HG02759 (cell line): ENCODE results near the gene PALS2.

Experiments
- ATAC-seq: cut with Tn5 transposase; IDR thresholded peaks from one replicate; pipeline ENCODE4 v1.9.1; 2021; ENCODE audit warnings: mild to moderate bottlenecking, moderate library complexity; ENCODE audit not compliant: unreplicated experiment

The PALS2 gene

DNA sequence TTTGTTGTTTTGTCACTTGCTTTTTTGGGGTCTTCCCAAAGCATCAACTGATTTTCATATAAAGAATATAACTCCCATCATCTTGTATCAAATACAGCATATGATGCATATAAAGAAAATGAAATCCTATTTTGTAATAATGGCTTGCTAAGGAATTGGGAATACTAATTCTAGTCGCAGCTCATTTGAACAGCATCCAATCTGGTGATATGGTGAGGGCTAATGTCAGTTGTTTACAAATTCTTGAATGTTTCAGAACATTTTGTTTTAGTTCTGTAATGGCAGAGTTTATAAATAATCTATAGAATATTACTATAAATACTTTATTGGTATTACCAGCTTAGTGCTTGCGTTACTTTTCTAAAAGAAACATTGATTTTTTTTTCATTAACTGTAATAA lies 8.9 kb downstream of the PALS2 start:
- ATAC-seq, result no peak

DNA sequence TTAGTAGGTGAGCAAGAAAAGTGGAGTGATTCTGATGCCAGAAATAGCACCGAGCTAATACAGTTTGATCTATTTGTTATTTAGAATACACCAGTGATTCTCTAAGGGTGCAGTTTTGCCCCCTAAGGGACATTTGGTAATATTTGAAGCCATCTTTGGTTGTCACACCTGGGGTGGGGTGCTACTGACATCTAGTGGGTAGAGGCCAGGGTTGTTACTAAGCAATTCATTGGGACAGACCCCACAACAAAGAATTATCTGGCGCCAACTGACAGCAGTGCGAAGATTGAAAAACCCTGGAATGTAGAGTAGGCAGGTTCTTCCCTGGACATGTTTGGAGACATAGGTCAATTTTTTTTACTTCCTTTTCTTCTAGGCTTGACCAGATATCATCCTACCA lies 14.6 kb downstream of the PALS2 start:
- ATAC-seq, result peak; percentile 85

DNA sequence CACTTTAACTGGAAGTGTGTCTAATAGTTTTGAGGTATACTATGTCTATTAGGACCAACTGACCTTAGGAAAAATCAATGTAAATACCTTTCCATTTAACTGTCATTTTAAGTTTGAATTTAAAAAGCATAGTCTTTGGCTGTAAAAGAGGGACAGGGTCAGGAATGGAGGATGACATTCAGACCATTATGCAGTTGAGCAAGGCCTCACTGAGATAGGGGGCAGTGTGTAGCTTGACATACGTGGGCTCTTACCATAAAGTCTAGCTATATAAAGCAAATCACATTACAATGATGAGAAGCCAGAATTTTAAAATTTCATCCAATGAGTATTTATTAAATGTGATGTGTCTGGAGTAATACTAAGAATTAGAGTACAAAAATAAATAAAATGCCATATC lies 17.9 kb downstream of the PALS2 start:
- no peak for ATAC-seq

DNA sequence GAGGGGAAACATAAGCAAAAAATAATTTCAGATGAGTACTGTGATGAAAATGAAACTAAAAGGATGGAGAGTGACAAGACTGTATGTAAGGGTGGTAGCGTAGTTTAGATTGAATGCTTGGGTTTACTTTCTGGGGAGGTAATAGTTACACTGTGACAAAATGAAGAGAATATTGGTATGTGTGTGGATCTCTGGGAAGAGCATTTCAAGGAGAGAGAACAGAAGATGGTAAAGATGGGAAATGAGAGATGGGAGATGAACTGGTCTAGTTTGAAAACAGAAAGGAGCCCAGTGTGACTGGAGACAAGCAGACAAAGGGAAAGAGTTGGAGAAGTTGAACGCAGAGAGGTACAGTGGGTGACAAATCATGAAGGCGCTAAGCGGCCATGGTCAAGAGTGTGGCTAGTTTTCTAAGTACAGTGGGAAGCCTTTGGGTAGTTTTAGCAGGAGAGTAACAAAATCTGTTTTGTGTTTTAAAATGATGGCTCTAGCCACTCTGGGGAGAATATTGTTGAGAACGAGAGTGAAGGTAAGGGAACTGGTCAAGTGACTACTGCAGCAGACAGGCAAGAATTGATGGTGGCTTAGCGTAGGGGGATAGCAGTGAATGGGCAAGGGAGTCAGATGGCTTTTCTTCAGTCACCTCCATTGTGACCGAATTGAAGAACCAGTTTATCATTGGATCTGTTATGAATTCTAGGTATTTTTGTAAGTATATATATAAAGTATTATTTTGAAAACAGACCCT lies 22.6 kb downstream of the PALS2 start:
- ATAC-seq, result peak; percentile 72

DNA sequence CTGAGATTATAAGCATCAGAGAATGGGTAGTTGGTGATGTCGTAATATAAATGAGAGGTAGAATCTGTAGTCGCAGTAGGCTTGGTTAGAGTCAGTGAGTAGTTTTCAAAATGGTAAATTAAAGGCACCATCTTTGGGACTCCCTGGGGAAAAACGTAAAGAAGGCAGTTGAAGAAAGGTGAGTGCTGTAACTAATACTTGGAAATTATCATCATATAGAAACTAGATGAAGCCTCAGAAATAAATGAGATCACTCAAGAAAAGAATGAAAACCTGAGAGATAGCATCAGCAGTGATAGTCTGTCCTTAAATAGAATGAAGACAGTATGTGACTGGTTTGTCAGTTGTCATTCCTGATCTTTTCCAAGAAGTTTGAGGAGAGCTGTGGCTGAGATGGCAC lies 23.8 kb downstream of the PALS2 start:
- ATAC-seq, result no peak

DNA sequence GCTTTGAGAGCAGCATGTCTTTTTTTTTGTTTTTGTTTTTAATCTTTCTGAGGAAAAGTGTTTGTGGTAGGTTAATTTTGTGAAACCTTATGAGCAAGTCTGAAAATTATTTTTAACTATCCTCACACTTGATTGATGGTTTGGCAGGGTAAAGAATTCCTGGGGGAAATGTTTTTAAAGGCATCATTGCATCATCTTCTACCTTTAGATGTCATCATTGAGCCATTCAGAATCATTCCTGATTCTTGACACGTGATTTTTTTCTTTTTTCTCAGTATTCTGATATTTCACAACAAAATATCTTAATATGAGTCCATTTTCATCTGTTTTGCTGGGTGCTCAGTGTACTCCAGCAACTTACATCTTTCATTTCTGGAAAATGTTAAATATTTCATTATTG lies 28.3 kb downstream of the PALS2 start:
- no peak for ATAC-seq

DNA sequence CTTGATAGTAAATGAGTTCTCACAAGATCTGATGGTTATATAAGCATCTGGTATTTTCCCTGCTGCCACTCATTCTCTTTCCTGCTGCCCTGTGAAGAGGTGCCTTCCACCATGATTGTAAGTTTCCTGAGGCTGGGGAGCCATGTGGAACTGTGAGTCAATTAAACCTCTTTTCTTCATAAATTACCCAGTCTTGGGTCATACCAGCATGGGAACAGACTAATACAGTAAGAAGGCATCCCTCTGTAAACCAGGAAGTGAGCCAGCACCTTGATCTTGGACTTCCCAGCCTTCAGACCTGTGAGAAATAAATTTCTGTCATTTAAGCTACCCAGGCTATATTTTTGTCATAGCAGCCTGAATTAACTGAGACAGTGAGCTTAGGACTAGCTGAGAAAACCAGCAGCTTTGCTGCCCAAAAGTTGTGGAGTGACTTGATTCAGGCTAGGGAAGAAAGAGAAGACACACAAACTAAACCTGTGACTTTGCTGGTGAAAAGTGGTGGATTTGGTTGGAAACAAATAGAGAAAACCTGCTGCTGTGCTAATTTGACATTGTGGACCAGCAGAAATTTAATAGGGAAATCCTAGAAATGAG lies 29.7 kb downstream of the PALS2 start:
- ATAC-seq, result no peak

DNA sequence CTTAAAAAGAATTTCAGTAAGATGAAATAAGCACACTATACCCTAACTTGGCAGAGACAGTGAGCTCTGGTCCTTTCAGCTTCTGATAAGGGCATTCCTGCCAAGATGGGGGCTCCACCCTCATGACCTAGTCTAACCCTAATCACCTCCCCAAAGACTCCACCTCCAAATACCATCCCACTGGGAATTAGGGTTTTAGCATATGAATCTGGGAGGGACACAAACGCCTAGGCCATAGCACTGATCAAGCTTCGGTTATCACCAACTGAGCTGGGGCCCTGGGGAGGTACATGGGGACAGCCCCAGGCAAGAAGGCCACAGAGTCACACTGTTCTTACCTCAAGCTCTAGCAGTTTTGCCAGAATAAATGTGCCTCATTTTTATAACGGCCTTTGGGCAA lies 31.4 kb downstream of the PALS2 start:
- no peak for ATAC-seq

DNA sequence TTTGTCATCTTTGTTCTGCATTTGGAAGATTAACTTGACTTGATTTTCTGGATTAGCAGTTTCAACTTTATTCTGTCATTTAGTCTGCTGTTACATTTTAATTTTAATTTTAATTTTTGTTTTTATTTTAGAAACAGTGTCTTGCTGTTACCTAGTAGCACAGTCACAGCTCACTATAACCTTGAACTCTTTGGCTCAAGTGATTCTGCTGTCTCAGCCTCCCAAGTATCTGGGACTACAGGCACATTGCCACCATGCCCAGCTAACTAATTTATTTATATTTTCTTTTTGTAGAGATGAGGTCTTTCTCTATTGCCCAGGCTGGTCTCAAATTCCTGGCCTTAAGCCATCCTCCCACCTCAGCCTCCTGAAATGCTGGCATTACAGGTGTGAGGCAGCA lies 35.3 kb downstream of the PALS2 start:
- ATAC-seq, result no peak

DNA sequence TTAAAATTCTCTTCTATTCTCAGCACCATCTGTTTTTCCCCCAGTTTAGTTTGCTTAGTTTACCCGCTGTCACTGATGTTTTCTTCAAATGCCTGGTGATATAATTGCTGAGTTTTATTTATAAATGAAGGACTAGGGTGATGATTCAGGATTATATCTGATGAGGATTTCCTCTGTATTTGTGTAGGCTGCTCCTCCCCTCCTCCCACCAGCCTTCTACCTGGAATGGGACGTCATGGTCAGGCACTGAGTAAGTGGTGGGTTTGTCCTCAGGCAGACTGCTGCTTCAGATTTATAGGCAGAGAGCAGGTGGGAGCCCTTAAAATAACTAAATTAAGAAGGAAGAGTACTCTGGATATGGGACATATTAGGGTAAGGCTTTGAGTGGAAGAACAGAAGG lies 35.8 kb downstream of the PALS2 start:
- ATAC-seq, result no peak

DNA sequence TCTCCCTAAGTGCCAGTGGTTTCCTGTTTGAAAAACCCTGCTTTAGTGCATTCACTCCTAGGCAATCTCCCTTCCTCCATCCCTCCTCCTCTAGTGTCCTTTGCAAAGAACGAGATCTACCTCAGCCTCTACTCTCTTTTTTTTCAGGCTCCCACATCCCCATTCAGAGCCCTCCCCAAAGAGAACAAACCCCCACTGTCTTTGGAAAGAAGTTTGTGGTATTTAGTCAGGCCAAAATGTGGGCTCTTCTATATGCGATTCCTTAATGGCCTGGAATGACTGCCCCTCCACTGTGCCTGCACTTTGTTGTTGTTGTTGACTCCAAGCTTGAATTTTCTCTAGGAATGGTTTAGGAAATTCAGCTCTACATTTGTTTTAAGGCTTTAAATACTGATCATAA lies 36.3 kb downstream of the PALS2 start:
- ATAC-seq, result no peak

DNA sequence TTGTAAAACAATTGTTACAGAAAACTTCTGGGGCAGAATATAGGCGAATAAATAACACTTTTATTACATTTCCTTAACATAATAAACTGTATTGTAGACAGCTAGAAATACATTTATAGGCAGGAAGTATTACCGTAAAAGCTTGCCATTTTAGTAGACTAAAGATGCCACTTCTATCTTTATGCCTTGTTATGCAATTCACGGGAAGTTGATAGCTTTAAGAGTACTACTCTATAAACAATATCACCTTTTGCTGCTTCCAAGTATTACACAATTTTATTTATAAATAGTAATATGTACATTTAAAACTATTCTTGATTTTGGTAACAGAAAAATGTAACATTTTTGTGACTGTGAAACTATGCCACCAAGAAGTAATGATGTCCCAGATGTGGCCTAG lies 37.9 kb downstream of the PALS2 start:
- no peak for ATAC-seq

DNA sequence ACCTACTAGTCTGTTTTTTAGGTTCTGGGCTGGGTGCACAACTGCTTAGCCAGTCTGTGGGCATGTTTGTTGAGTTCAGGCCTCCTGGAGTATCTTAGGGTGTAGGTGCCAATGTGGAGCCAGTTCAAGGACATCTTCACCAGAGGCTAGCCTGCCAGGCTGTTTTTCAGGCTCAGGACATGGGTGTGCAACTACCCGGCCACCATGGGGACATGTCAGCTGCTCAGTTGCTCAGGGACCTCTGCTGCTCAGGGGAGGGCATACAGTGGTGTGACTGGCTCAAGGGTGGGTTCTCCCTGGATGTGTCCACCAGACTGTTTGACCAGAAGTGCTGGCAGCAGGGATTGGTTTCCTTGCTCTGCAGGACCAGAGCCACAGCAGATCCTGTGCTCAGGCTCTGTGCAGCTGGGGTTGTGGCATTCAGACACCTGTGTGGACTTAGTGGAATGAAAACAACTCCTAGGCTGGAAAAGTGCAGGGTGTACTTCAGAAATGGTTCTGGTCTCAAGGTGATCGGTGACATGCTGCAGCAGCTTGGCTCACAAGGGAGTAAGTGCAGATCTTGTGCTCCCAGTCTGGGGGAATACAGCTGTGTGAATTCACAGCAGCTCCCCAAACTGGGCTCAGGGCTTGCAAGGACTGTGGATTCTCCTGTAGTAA lies 44.8 kb downstream of the PALS2 start:
- ATAC-seq, result no peak

DNA sequence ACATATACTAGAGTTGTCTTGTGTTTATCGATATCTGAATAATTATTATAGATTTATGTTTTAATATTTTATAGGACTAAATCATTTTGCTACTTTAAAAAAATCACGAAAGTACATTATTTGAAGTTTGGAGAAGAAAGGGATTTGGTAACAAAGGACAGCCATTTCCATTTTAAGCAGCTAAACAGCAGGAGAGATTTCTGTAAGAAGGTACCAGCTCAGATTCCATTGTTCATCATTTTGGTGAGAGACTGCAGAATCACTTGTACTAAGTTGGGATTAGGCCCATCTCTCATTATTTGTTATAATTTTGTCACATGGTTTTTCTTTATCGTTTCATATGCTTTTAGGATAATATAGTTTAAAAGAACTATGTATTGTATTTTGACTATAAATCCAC lies 46.7 kb downstream of the PALS2 start:
- no peak for ATAC-seq

DNA sequence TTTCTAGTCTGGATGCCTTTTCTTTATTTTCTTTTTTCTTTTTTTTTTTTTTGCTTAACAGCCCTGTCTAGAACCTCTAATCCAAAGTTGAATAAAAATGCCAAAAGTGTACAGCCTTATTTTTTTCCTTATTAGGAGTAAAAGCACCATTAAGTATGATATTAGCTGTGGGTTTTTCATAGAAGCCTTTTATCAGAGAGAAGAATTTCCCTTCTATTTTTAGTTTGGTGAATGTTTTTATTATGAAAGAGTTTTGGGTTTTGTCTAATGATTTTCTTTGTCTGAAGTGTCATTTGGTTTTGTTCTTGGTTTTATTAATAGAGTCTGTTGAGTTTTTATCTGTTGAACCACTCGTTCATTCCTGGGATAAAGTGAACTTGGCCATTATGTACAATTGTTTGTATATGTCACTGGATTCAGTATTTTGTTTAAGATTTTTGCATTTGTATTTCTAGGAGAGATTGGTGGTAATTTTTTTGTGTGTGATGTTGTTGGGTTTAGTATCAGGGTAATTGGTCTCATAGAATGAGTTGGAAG lies 49.5 kb downstream of the PALS2 start:
- ATAC-seq, result no peak
